Measurements from ENCODE around the gene PROZ.

PROZ gene

DNA sequence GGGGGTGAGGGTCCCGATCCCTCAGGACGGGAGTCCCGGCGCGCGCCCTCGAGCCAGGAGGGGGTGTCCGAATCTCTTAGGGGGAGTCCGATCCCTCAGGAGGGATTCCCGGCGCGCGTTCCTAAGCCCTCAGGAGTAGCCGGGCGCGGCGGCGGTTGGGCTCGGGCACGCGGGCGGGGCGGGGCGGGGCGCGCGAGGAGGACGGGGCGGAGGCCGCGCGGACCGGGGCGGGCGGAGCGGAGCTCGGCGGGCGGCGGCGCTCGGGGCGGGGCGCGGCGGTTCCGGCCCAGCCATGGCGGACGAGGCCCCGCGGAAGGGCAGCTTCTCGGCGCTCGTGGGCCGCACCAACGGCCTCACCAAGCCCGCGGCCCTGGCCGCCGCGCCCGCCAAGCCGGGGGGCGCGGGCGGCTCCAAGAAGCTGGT is 50.9 kb downstream of the PROZ start, which contains the start of gene CUL4A:
CUL4A (plus strand) TSS at position 278 of the 423 bp plus-strand sequence; CDS start at position 293, 15 bp downstream.
- peak; percentile 76 for DNase-seq

GRCh38 chr13:113209759-113210421 is 51.4 kb downstream of the PROZ start:
- peak; percentile 75 for DNase-seq

DNA sequence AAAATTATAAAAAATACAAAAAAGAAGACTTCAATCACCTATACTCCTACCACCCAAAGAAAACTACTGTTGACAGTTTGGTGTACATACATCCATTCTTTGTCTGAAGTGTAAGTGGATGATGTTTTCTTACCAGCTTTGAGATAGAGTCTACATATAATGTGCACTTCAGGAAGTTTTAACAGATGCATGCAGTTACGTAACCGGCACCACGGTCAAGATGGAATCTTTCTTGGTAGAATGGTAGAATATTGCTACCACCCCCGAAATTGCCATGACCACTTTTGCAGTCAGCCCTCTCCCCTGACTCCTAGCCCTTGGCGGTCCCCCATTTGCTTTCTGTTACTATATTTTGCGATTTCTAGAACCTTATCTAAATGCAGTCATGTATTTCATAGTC is 52.4 kb downstream of the PROZ start:
- DNase-seq, result no peak

- peak; percentile 30 for DNase-seq
These were observed 53.3 kb downstream of the PROZ start for GRCh38 chr13:113211774-113212173.

DNA sequence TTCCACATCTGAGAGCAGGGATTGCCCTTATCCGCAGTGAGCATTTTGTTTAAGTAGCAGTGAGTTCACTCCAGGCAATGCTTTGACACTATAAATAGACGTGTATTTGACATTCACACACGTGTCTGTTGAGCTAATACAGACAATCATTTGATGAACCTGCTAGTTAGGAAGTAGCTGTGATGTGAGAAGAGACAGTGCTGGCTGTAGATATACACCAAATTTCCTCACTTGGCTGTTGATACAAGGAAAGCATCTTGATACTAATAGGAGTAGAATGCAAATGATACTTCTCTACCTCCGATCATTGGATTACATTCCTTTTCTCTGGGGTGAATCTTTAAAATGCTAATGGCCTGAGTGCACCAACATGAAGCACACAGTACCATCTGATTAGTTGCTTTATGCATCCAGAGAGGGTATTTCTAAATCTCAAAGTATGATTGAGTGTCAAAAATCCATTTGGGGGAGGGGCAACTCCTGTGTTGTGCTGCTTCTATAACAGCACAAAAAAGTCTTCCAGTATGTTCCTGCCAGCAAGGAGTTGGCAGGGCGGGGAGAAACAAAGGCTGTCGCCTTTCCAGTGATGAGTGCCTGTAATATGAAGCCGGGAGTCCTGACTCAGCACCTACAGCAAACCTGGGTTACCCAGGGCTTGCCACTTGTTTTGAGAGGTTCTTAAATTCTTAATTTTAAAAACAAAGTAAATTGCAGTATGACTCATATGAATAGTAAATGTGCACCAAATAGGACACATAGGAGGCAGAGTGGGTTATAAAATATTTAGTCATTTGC is 58.0 kb downstream of the PROZ start:
- no peak for DNase-seq

GRCh38 chr13:113218586-113218985 is 60.1 kb downstream of the PROZ start:
- DNase-seq, result no peak

DNA sequence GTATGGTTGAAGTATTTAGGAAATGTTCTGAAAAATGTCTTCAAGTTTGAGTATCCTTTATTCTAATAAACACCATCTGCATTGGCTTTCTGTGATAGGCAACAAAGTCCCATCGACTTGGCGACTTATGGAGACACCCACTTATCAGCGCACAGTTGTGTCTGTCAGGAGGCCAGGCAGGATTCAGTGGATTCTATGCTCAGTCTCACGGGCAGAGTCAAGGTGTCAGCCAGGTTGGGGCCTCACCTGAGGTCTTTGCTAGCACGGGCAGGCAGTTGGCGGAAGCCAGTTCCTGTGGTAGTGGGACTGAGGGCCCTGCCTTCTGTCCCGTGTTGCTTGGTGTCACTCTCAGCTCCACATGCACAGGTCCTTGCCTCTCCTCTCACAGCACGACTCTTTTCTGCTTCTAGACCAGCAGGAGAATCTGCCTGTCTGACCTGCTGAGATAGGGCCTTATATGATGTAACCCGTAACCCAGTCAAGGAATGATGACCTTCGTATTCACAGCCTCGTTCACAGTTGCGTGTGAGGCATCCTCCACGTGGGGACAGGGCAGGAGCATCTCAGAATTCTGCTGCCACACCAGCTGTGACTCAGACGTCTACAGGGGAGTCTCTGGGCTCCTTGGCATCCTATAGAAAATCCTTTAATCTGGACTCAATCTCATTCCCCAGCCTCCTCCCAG is 61.0 kb downstream of the PROZ start:
- no peak for DNase-seq

- no peak for DNase-seq
These were observed 61.7 kb downstream of the PROZ start for GRCh38 chr13:113220141-113220598.

DNA sequence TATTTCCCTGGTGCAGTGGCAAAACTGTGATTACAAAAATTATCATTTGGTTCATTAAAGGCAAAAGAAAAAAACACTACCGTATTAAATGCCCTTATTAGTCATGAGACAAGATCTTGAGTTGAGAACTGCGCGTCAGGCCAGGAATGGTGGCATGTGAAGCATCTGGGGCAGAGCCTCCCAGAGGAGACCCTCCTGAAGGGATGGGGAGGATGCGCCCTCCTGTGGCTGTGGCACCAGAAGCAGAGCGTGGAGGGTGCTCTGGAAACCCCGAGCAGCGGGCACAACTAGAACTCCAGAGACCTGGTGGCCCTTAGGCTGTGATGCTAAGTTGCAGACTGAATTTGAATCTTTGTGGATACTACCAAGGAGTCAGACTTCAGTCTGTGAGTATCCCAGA is 62.4 kb downstream of the PROZ start:
- DNase-seq, result no peak

Data from activated naive CD4-positive, alpha-beta T cell treated with anti-CD3 and anti-CD28 coated beads, Interleukin-2, amount 50 U/mL, for 16 hours (primary cell).